GM23338 (cell line): ENCODE measurements around the gene ZNF438. TPM values are rescaled to one million over a fixed set of nuclear protein-coding genes. Genes with fewer than 3 reads are reported as not detected.

Source experiments
- ATAC-seq: fragments of 200-7000 bp; cut with Tn5 transposase; 3 replicates; pipeline ENCODE4 v1.9.1; 2020
- DNase-seq: peaks from one replicate; pipeline ENCODE4 v3.0.0-alpha.2; 2015; ENCODE audit warnings: low spot score
- H2AFZ ChIP-seq: fragments of 200-600 bp; sonication (generic); 2 replicates; pipeline ENCODE4 v1.8.0; 2016; ENCODE audit warnings: antibody characterized with exemption, mild to moderate bottlenecking, moderate library complexity
- H3F3A ChIP-seq: fragments of 200-600 bp; sonication (generic); replicated peaks from 2 replicates; pipeline ENCODE4 v1.8.0; 2017; ENCODE audit warnings: antibody characterized with exemption, mixed run types, low read depth
- H3K27ac ChIP-seq: fragments of 200-600 bp; sonication (generic); 2 replicates; pipeline ENCODE4 v1.6.1; 2016; ENCODE audit warnings: low read depth
- H3K27me3 ChIP-seq: fragments of 200-600 bp; sonication (generic); 2 replicates; pipeline ENCODE4 v1.8.0; 2016; ENCODE audit warnings: mild to moderate bottlenecking, mixed run types, moderate library complexity; ENCODE audit not compliant: insufficient read depth
- H3K36me3 ChIP-seq: fragments of 200-600 bp; sonication (generic); 2 replicates; pipeline ENCODE4 v1.8.0; 2016; ENCODE audit warnings: mild to moderate bottlenecking; ENCODE audit not compliant: insufficient read depth
- H3K4me1 ChIP-seq: fragments of 200-600 bp; sonication (generic); 2 replicates; pipeline ENCODE4 v1.8.0; 2016; ENCODE audit warnings: mild to moderate bottlenecking, moderate library complexity; ENCODE audit not compliant: insufficient read depth
- H3K4me2 ChIP-seq: fragments of 200-600 bp; sonication (generic); 2 replicates; pipeline ENCODE4 v1.7.1; 2017; ENCODE audit warnings: mixed run types
- H3K4me3 ChIP-seq: fragments of 200-600 bp; sonication (generic); 2 replicates; pipeline ENCODE4 v1.6.1; 2016; ENCODE audit warnings: mixed run types
- H3K79me2 ChIP-seq: fragments of 200-600 bp; sonication (generic); replicated peaks from 2 replicates; pipeline ENCODE4 v1.8.0; 2017; ENCODE audit warnings: mild to moderate bottlenecking; ENCODE audit not compliant: insufficient read depth
- H3K9me2 ChIP-seq: fragments of 200-600 bp; sonication (generic); 2 replicates; pipeline ENCODE4 v1.8.0; 2017; ENCODE audit not compliant: insufficient read depth
- H4K20me1 ChIP-seq: fragments of 200-600 bp; sonication (generic); replicated peaks from 2 replicates; pipeline ENCODE4 v1.8.0; 2017; ENCODE audit warnings: mild to moderate bottlenecking; ENCODE audit not compliant: insufficient read depth
- H3K27ac Mint-ChIP-seq: 2 replicates; pipeline ENCODE4 v1.8.0; 2020; ENCODE audit warnings: inconsistent platforms, mild to moderate bottlenecking, moderate library complexity, mixed read lengths
- H3K27me3 Mint-ChIP-seq: 3 replicates; pipeline ENCODE4 v1.8.0; 2022; ENCODE audit warnings: low read depth, mild to moderate bottlenecking, moderate library complexity, mixed read lengths, inconsistent platforms; ENCODE audit not compliant: insufficient read depth, poor library complexity
- H3K36me3 Mint-ChIP-seq: 3 replicates; pipeline ENCODE4 v1.8.0; 2021; ENCODE audit warnings: low read depth, mild to moderate bottlenecking, inconsistent platforms, moderate library complexity, mixed read lengths
- H3K4me1 Mint-ChIP-seq: 3 replicates; pipeline ENCODE4 v1.8.0; 2020; ENCODE audit warnings: mild to moderate bottlenecking, inconsistent platforms, mixed read lengths
- H3K4me3 Mint-ChIP-seq: 3 replicates; pipeline ENCODE4 v1.8.0; 2021; ENCODE audit warnings: moderate library complexity, mild to moderate bottlenecking, inconsistent platforms, mixed read lengths
- H3K9me3 Mint-ChIP-seq: 3 replicates; pipeline ENCODE4 v1.8.0; 2020; ENCODE audit warnings: moderate library complexity, mild to moderate bottlenecking, inconsistent platforms, mixed read lengths
- CREB1 ChIP-seq: fragments of 250-450 bp; sonication (Bioruptor Pico); IDR thresholded peaks from 2 replicates; pipeline ENCODE4 v1.5.0; 2020; ENCODE audit warnings: low read depth, mild to moderate bottlenecking, moderate library complexity
- CTCF ChIP-seq, 2 experiments: fragments of 200-600 bp in 1 of 2; sonication (generic) in 1 of 2; conservative IDR thresholded peaks; 2 replicates each; pipeline versions ENCODE4 v1.5.1 to v1.6.1; 2016 to 2017; ENCODE audit warnings: antibody characterized with exemption in 2 of 2, low read depth in 2 of 2, mild to moderate bottlenecking in 2 of 2, moderate library complexity in 1 of 2
- EZH2phosphoT487 ChIP-seq: fragments of 200-600 bp; sonication (generic); IDR thresholded peaks from one replicate; pipeline ENCODE4 v1.8.1; 2018; ENCODE audit warnings: antibody characterized with exemption; ENCODE audit not compliant: unreplicated experiment
- JUNB ChIP-seq: IDR thresholded peaks from one replicate; pipeline ENCODE4 v1.6.1; 2016; ENCODE audit warnings: antibody characterized with exemption; ENCODE audit not compliant: unreplicated experiment
- NANOG ChIP-seq: IDR thresholded peaks from 2 replicates; pipeline ENCODE4 v1.6.1; 2016; ENCODE audit warnings: antibody characterized with exemption, borderline replicate concordance
- ZNF331 ChIP-seq: fragments of 250-450 bp; sonication (Bioruptor Pico); IDR thresholded peaks from 2 replicates; pipeline ENCODE4 v1.5.0; 2020; ENCODE audit warnings: low read depth, mild to moderate bottlenecking, moderate library complexity
- polyA plus RNA-seq: library from polyadenylated mRNA; unstranded; fragments of >200 nt; fragmentation: Nextera tagmentation; extraction: Ambion mirVana; gene quantifications from 2 replicates; pipeline ENCODE4 v1.2.1, GENCODE V29; 2016
- total RNA-seq: library from RNA; depleted of rRNA; stranded (reverse); fragments of >200 nt; shearing (Covaris generic); gene quantifications from 2 replicates; pipeline ENCODE4 v1.2.3, GENCODE V29; 2014
- TF ChIP-seq, protein P1 (sequence below): fragments of 250-450 bp; sonication (Bioruptor Pico); IDR thresholded peaks from 2 replicates; pipeline ENCODE4 v1.5.0; 2020; ENCODE audit warnings: mild to moderate bottlenecking, moderate library complexity

ZNF438 gene
- total and polyA plus RNA-seq, 2 experiments from 2014 or later: 0.91 to 0.94 TPM

DNA sequence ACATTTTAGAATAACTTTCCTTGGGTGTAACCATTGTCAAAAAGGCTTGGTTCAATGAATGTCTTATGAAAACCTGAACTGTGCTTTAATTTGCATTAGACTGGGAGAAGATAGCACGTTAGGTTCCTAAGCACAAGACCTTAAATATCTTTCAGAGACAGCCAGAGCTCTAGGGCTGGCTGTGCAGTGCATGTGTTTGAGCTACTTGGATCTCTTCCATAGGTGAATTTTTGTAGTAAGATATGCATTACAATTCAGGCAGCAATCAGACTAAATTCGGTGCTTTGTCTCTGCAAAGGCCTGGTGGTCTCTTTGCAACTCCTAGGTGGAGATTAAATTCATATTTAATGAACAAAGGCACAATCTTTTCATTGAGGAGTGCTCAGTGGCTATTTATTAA is 192.0 kb downstream of the ZNF438 start (continued):
- TF ChIP-seq, protein P1, sequence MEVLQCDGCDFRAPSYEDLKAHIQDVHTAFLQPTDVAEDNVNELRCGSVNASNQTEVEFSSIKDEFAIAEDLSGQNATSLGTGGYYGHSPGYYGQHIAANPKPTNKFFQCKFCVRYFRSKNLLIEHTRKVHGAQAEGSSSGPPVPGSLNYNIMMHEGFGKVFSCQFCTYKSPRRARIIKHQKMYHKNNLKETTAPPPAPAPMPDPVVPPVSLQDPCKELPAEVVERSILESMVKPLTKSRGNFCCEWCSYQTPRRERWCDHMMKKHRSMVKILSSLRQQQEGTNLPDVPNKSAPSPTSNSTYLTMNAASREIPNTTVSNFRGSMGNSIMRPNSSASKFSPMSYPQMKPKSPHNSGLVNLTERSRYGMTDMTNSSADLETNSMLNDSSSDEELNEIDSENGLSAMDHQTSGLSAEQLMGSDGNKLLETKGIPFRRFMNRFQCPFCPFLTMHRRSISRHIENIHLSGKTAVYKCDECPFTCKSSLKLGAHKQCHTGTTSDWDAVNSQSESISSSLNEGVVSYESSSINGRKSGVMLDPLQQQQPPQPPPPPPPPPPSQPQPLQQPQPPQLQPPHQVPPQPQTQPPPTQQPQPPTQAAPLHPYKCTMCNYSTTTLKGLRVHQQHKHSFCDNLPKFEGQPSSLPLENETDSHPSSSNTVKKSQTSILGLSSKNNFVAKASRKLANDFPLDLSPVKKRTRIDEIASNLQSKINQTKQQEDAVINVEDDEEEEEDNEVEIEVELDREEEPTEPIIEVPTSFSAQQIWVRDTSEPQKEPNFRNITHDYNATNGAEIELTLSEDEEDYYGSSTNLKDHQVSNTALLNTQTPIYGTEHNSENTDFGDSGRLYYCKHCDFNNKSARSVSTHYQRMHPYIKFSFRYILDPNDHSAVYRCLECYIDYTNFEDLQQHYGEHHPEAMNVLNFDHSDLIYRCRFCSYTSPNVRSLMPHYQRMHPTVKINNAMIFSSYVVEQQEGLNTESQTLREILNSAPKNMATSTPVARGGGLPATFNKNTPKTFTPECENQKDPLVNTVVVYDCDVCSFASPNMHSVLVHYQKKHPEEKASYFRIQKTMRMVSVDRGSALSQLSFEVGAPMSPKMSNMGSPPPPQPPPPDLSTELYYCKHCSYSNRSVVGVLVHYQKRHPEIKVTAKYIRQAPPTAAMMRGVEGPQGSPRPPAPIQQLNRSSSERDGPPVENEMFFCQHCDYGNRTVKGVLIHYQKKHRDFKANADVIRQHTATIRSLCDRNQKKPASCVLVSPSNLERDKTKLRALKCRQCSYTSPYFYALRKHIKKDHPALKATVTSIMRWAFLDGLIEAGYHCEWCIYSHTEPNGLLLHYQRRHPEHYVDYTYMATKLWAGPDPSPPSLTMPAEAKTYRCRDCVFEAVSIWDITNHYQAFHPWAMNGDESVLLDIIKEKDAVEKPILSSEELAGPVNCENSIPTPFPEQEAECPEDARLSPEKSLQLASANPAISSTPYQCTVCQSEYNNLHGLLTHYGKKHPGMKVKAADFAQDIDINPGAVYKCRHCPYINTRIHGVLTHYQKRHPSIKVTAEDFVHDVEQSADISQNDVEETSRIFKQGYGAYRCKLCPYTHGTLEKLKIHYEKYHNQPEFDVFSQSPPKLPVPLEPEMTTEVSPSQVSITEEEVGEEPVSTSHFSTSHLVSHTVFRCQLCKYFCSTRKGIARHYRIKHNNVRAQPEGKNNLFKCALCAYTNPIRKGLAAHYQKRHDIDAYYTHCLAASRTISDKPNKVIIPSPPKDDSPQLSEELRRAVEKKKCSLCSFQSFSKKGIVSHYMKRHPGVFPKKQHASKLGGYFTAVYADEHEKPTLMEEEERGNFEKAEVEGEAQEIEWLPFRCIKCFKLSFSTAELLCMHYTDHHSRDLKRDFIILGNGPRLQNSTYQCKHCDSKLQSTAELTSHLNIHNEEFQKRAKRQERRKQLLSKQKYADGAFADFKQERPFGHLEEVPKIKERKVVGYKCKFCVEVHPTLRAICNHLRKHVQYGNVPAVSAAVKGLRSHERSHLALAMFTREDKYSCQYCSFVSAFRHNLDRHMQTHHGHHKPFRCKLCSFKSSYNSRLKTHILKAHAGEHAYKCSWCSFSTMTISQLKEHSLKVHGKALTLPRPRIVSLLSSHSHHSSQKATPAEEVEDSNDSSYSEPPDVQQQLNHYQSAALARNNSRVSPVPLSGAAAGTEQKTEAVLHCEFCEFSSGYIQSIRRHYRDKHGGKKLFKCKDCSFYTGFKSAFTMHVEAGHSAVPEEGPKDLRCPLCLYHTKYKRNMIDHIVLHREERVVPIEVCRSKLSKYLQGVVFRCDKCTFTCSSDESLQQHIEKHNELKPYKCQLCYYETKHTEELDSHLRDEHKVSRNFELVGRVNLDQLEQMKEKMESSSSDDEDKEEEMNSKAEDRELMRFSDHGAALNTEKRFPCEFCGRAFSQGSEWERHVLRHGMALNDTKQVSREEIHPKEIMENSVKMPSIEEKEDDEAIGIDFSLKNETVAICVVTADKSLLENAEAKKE: no peak
- TF ChIP-seq CREB1 (CRISPR knock-in tag) (no peak), NANOG (no peak), EZH2phosphoT487 (no peak), CTCF (conservative IDR thresholded peaks at IDR 0.05; ENCODE audit: low read depth in 2 of 2) (no peak)

GRCh38 chr10:30836406-30836805 is 195.3 kb downstream of the ZNF438 start:
- Histone ChIP-seq H3F3A (no peaks in the 10 kb centered on the region), H3K4me1 (peaks cover 8% of the 10 kb centered on the region), H3K27ac (no peak overlapping the region), H3K9me2 (no peaks in the 10 kb centered on the region), H3K79me2 (no peaks in the 10 kb centered on the region), H3K27me3 (no peaks in the 10 kb centered on the region), H2AFZ (no peak overlapping the region), H3K4me2 (no peak overlapping the region), H4K20me1 (no peaks in the 10 kb centered on the region), H3K4me3 (no peak overlapping the region), H3K36me3 (no peaks in the 10 kb centered on the region)
- Mint-ChIP-seq H3K4me1 (peaks cover 28% of the 10 kb centered on the region), H3K4me3 (no peak overlapping the region), H3K9me3 (no peaks in the 10 kb centered on the region), H3K27ac (no peak overlapping the region), H3K36me3 (no peaks in the 10 kb centered on the region), H3K27me3 (no peaks in the 10 kb centered on the region)
- no peak for DNase-seq
- no peak for ATAC-seq
- TF ChIP-seq JUNB: no peak
- TF ChIP-seq, protein P1: no peak
- no peak for TF ChIP-seq NANOG
- TF ChIP-seq ZNF331: no peak
